ENCODE data around the gene KIRREL3. TPM values are rescaled to one million over a fixed set of nuclear protein-coding genes. Genes with fewer than 3 reads are reported as not detected.

KIRREL3 gene
- total RNA-seq, 1 donor from 2014 or later: 0.26 TPM

GRCh38 chr11:126487711-126488110 lies 512.9 kb downstream of the KIRREL3 start:
- Mint-ChIP-seq H3K27ac (no peak overlapping the region), H3K4me1 (ENCODE audit: low read depth) (peaks cover 5% of the 10 kb centered on the region), H3K36me3 (ENCODE audit: insufficient read depth) (no peaks in the 10 kb centered on the region), H3K4me3 (ENCODE audit: low read depth) (no peak overlapping the region), H3K27me3 (peaks cover 56% of the 10 kb centered on the region), H3K9me3 (ENCODE audit: low read depth) (no peaks in the 10 kb centered on the region)
- DNase-seq (ENCODE audit: low spot score, unreplicated experiment): no peak
- TF ChIP-seq, protein P1, sequence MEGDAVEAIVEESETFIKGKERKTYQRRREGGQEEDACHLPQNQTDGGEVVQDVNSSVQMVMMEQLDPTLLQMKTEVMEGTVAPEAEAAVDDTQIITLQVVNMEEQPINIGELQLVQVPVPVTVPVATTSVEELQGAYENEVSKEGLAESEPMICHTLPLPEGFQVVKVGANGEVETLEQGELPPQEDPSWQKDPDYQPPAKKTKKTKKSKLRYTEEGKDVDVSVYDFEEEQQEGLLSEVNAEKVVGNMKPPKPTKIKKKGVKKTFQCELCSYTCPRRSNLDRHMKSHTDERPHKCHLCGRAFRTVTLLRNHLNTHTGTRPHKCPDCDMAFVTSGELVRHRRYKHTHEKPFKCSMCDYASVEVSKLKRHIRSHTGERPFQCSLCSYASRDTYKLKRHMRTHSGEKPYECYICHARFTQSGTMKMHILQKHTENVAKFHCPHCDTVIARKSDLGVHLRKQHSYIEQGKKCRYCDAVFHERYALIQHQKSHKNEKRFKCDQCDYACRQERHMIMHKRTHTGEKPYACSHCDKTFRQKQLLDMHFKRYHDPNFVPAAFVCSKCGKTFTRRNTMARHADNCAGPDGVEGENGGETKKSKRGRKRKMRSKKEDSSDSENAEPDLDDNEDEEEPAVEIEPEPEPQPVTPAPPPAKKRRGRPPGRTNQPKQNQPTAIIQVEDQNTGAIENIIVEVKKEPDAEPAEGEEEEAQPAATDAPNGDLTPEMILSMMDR (IDR thresholded peaks at IDR 0.05; ENCODE audit: unreplicated experiment): no peak

DNA sequence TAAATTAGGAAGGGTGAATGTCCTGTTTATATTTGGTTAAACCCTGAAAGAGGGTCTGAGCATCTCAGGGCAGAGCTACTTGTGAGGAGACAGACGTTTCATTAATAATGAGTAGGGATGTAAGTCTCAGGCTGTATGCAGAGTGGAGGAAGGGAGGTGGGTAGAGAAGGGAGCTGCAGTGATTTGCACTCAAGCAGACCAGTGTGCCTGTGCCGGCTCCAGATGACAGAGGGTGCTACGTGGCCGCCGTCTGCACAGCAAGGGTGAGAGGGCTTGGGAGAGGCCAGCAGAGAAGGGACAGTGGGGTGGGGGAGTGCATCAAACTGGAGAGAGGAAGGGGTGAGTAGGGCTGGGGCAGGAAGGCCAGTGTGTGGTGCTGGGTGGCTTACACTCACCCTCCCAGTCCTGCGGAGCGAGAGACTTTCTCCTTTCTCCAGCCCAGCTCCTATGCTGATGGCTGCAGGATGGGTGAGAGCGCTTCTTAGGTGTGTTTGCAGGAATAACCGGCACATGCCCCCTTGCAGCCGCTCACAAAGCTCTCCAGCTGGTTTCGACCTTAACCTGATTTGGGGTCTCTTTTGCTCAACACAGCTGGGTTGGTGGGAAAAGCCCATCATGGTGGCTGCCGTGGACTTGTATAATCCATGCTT lies 514.5 kb downstream of the KIRREL3 start:
- no peaks in the 10 kb centered on the region for H3K36me3 Mint-ChIP-seq (ENCODE audit: insufficient read depth)
- no peak overlapping the region for H3K4me3 Mint-ChIP-seq (ENCODE audit: low read depth)
- H3K4me1 Mint-ChIP-seq (ENCODE audit: low read depth): peaks cover 3% of the 10 kb centered on the region
- H3K27me3 Mint-ChIP-seq: peaks cover 53% of the 10 kb centered on the region
- H3K27ac Mint-ChIP-seq: no peak overlapping the region
- H3K9me3 Mint-ChIP-seq (ENCODE audit: low read depth): no peaks in the 10 kb centered on the region
- no peak for DNase-seq (ENCODE audit: low spot score, unreplicated experiment)
- TF ChIP-seq, protein P1 (IDR thresholded peaks at IDR 0.05; ENCODE audit: unreplicated experiment): no peak

DNA sequence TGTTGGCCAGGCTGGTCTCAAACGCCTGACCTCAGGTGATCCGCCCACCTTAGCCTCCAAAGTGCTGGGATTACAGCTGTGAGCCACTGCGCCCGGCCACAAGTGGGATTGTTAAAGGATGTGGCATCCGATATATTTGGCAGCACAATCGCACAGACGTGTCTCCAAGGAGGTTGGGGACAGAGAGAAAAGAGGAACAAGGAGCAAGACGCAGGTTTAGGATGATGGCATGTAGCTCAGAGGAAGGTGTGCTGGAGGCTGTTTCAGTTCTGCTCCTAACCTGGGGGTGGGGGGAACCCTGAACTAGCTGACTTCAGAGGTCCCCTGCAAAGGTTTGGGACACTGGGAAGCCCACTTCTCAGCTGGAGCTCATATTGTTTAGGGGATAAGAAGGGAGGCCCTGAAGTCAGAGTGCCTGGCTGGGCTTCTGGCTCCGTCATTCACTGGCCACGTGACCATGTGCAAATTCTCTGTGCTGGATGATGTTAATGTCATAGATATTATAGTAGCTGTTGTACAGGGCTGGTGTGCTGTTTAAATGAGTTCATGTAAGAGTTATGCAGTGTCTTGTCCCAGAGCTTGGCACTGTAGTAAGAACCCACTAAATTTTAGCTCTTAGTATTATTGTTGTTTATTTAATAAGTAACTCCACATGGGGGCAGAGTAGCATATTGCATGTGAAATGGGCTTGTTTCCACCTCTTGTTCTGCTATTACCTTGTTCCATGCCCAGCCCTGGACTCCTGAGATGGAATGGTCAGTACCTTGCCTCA lies 515.4 kb downstream of the KIRREL3 start:
- Mint-ChIP-seq H3K27ac (no peak overlapping the region), H3K4me1 (ENCODE audit: low read depth) (peaks cover 4% of the 10 kb centered on the region), H3K4me3 (ENCODE audit: low read depth) (no peak overlapping the region), H3K36me3 (ENCODE audit: insufficient read depth) (no peaks in the 10 kb centered on the region), H3K27me3 (peaks cover 53% of the 10 kb centered on the region), H3K9me3 (ENCODE audit: low read depth) (no peaks in the 10 kb centered on the region)
- no peak for DNase-seq (ENCODE audit: low spot score, unreplicated experiment)
- TF ChIP-seq, protein P1 (IDR thresholded peaks at IDR 0.05; ENCODE audit: unreplicated experiment): no peak

DNA sequence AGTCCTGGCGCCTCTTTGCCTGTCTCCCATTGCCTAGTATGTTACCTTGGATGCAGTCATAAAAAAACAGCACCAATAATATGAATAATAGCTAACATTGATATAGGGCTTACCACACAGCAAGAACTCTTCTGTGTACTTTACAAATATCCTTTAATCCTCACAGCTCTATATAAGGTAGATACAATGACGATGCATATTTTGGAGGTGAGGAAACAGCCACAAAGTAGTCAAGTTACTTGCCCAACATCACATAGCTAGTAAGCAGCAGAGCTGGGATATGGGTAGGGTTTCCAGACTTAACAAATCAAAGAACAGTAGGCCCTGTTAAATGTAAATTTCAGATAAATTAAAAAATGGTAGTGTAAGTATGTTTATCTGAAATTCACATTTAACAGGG lies 516.3 kb downstream of the KIRREL3 start:
- Mint-ChIP-seq H3K4me1 (ENCODE audit: low read depth) (peaks cover 2% of the 10 kb centered on the region), H3K27me3 (peaks cover 55% of the 10 kb centered on the region), H3K9me3 (ENCODE audit: low read depth) (no peaks in the 10 kb centered on the region), H3K27ac (no peak overlapping the region), H3K36me3 (ENCODE audit: insufficient read depth) (no peaks in the 10 kb centered on the region), H3K4me3 (ENCODE audit: low read depth) (no peak overlapping the region)
- no peak for DNase-seq (ENCODE audit: low spot score, unreplicated experiment)
- TF ChIP-seq, protein P1 (IDR thresholded peaks at IDR 0.05; ENCODE audit: unreplicated experiment): no peak

- Mint-ChIP-seq H3K9me3 (ENCODE audit: low read depth) (no peaks in the 10 kb centered on the region), H3K4me1 (ENCODE audit: low read depth) (peaks cover 2% of the 10 kb centered on the region), H3K27me3 (peaks cover 55% of the 10 kb centered on the region), H3K27ac (no peak overlapping the region), H3K36me3 (ENCODE audit: insufficient read depth) (no peaks in the 10 kb centered on the region), H3K4me3 (ENCODE audit: low read depth) (no peak overlapping the region)
- TF ChIP-seq, protein P1 (IDR thresholded peaks at IDR 0.05; ENCODE audit: unreplicated experiment): no peak
- DNase-seq (ENCODE audit: low spot score, unreplicated experiment): no peak
Measured at GRCh38 chr11:126483621-126484195, 516.9 kb downstream of the KIRREL3 start.

All from progenitor cell of endocrine pancreas (in vitro differentiated cells).